Measurements from ENCODE around the gene LHX8. TPM values are rescaled to one million over a fixed set of nuclear protein-coding genes. Genes with fewer than 3 reads are reported as not detected.

LHX8 gene
- total and polyA plus RNA-seq, 2 donors (not counting 1 experiment from before 2014, with no cell fraction given) = not detected

GRCh38 chr1:75097654-75098053 is 36.5 kb upstream of the LHX8 start:
- ChIA-PET POLR2A (no interaction called here), CTCF (no interaction called here)
- Mint-ChIP-seq H3K9me3 (ENCODE audit: insufficient read depth) (no peaks in the 10 kb centered on the region), H3K27me3 (no peaks in the 10 kb centered on the region), H3K27ac (no peak overlapping the region), H3K4me3 (no peak overlapping the region), H3K4me1 (no peaks in the 10 kb centered on the region)
- Histone ChIP-seq H3K79me2 (ENCODE audit: control insufficient read depth, insufficient read depth, low read length) (no peaks in the 10 kb centered on the region), H3K9ac (ENCODE audit: low read length) (no peak overlapping the region), H3K4me2 (replicated peaks; ENCODE audit: low read depth, low read length, poor library complexity, severe bottlenecking) (no peak overlapping the region), H3K9me3 (ENCODE audit: control extremely low read depth in 1 of 3, control insufficient read depth in 2 of 3, insufficient read depth in 1 of 3, low read length in 2 of 3) (peaks cover 0 to 4% (median 0%) of the 10 kb centered on the region in 3 donors), H3K27ac (ENCODE audit: low read length in 2 of 2) (no peak overlapping the region), H3K27me3 (replicated peaks in 1 of 4; ENCODE audit: control extremely low read depth in 1 of 4, control insufficient read depth in 3 of 4, insufficient read depth in 4 of 4, low read length in 3 of 4) (no peaks in the 10 kb centered on the region), H3K4me1 (ENCODE audit: control insufficient read depth in 2 of 2, insufficient read depth in 2 of 2, low read length in 2 of 2) (no peaks in the 10 kb centered on the region), H2AFZ (ENCODE audit: insufficient read depth, low read depth, low read length, poor library complexity, severe bottlenecking) (no peak overlapping the region), H3K4me3 (ENCODE audit: control extremely low read depth in 1 of 5, extremely low read depth in 1 of 5, insufficient read depth in 1 of 5, low read depth in 2 of 5, low read length in 4 of 5) (no peak overlapping the region), H3K36me3 (replicated peaks in 1 of 2; ENCODE audit: control extremely low read depth in 1 of 2, control insufficient read depth in 1 of 2, extremely low read depth in 1 of 2, insufficient read depth in 2 of 2, low read length in 1 of 2) (no peaks in the 10 kb centered on the region), H4K20me1 (ENCODE audit: control insufficient read depth, insufficient read depth, low read length, poor library complexity, severe bottlenecking) (no peaks in the 10 kb centered on the region)
- TF ChIP-seq CTCF (IDR thresholded peaks at IDR 0.05) (no peak), EZH2 (IDR thresholded peaks at IDR 0.05; ENCODE audit: borderline replicate concordance, insufficient read depth, low read depth, low read length, poor library complexity, severe bottlenecking) (no peak)
- DNase-seq = no peak
- intact Hi-C loops (cut with micrococcal nuclease) = no loop called here
- no CpG with 5 or more reads among the region's 1 CpG for WGBS (ENCODE audit: insufficient coverage)
- no peak for ATAC-seq (ENCODE audit: low read depth)

GRCh38 chr1:75099581-75099980 is 34.6 kb upstream of the LHX8 start:
- H3K9me3 Mint-ChIP-seq (ENCODE audit: insufficient read depth) = no peaks in the 10 kb centered on the region
- H3K4me2 ChIP-seq (replicated peaks; ENCODE audit: low read depth, low read length, poor library complexity, severe bottlenecking) = no peak overlapping the region
- H3K79me2 ChIP-seq (ENCODE audit: control insufficient read depth, insufficient read depth, low read length) = no peaks in the 10 kb centered on the region
- no peak for ATAC-seq (ENCODE audit: low read depth)
- no peak overlapping the region for H2AFZ ChIP-seq (ENCODE audit: insufficient read depth, low read depth, low read length, poor library complexity, severe bottlenecking)
- no peak overlapping the region for H3K4me3 ChIP-seq (ENCODE audit: control extremely low read depth in 1 of 5, extremely low read depth in 1 of 5, insufficient read depth in 1 of 5, low read depth in 2 of 5, low read length in 4 of 5)
- no peak overlapping the region for H3K9ac ChIP-seq (ENCODE audit: low read length)
- H3K4me3 Mint-ChIP-seq = no peak overlapping the region
- no CpG with 5 or more reads among the region's 2 CpGs for WGBS (ENCODE audit: insufficient coverage)
- H3K4me1 Mint-ChIP-seq = no peaks in the 10 kb centered on the region
- no peaks in the 10 kb centered on the region for H3K4me1 ChIP-seq (ENCODE audit: control insufficient read depth in 2 of 2, insufficient read depth in 2 of 2, low read length in 2 of 2)
- H3K27me3 Mint-ChIP-seq = no peaks in the 10 kb centered on the region
- ChIA-PET CTCF (interaction anchor here (0.5 kb wide), 1 partner anchor 581 kb away, joined by 3 read pairs; no protein-coding TSS in a partner anchor), POLR2A (no interaction called here)
- no peak overlapping the region for H3K27ac Mint-ChIP-seq
- no peaks in the 10 kb centered on the region for H3K27me3 ChIP-seq (replicated peaks in 1 of 4; ENCODE audit: control extremely low read depth in 1 of 4, control insufficient read depth in 3 of 4, insufficient read depth in 4 of 4, low read length in 3 of 4)
- no peaks in the 10 kb centered on the region for H3K36me3 ChIP-seq (replicated peaks in 1 of 2; ENCODE audit: control extremely low read depth in 1 of 2, control insufficient read depth in 1 of 2, extremely low read depth in 1 of 2, insufficient read depth in 2 of 2, low read length in 1 of 2)
- no peaks in the 10 kb centered on the region for H4K20me1 ChIP-seq (ENCODE audit: control insufficient read depth, insufficient read depth, low read length, poor library complexity, severe bottlenecking)
- H3K9me3 ChIP-seq (ENCODE audit: control extremely low read depth in 1 of 3, control insufficient read depth in 2 of 3, insufficient read depth in 1 of 3, low read length in 2 of 3) = peaks cover 0 to 4% (median 0%) of the 10 kb centered on the region in 3 donors
- TF ChIP-seq CTCF (IDR thresholded peaks at IDR 0.05) (no peak), EZH2 (IDR thresholded peaks at IDR 0.05; ENCODE audit: borderline replicate concordance, insufficient read depth, low read depth, low read length, poor library complexity, severe bottlenecking) (no peak)
- intact Hi-C loops (cut with micrococcal nuclease) = no loop called here
- no peak for DNase-seq
- H3K27ac ChIP-seq (ENCODE audit: low read length in 2 of 2) = no peak overlapping the region
